A172 (cell line): ENCODE results near the gene SYT9. TPM values are rescaled to one million over a fixed set of nuclear protein-coding genes. Genes with fewer than 3 reads are reported as not detected.
"Not testable (repeated sequence)": the region's sequence is repeated elsewhere in the genome, so short reads cannot be mapped to it uniquely, and the experiment has no call there.

ENCODE experiments used
- DNase-seq: peaks from one replicate; pipeline ENCODE4 v3.0.0-alpha.2; 2015; ENCODE audit warnings: low spot score
- total RNA-seq: library from RNA; depleted of rRNA; stranded (reverse); fragments of >200 nt; shearing (Covaris generic); gene quantifications from 2 replicates; pipeline ENCODE4 v1.2.3, GENCODE V29; 2014; rRNA removed

Gene SYT9
- total RNA-seq, 1 experiment from 2014 or later = not detected

- no peak for DNase-seq
Observed at GRCh38 chr11:7506243-7506642, 254.5 kb downstream of the SYT9 start.

GRCh38 chr11:7508087-7508486 lies 256.4 kb downstream of the SYT9 start:
- DNase-seq = no peak

GRCh38 chr11:7509966-7510365 lies 258.3 kb downstream of the SYT9 start:
- DNase-seq = no peak

GRCh38 chr11:7511401-7511800 lies 259.7 kb downstream of the SYT9 start:
- no peak for DNase-seq

GRCh38 chr11:7512525-7513233 lies 261.0 kb downstream of the SYT9 start:
- no peak for DNase-seq

GRCh38 chr11:7513234-7514098 lies 261.8 kb downstream of the SYT9 start, which contains the start of gene PPFIBP2:
Gene PPFIBP2, plus strand, starts transcription at chr11:7513999. Its CDS starts 35,477 bp downstream, at chr11:7549476.
- peak; percentile 26 for DNase-seq

- no peak for DNase-seq
Observed at GRCh38 chr11:7514099-7514591, 262.4 kb downstream of the SYT9 start.

GRCh38 chr11:7515447-7515886 lies 263.8 kb downstream of the SYT9 start:
- no peak for DNase-seq

- DNase-seq = no peak
Observed at GRCh38 chr11:7516475-7516874, 264.8 kb downstream of the SYT9 start.

- DNase-seq = not testable (repeated sequence)
Observed at GRCh38 chr11:7517743-7518142, 266.0 kb downstream of the SYT9 start.

Other genes starting within 250 kb of the SYT9 start
- gene ZNF214, start 231.6 kb upstream of the SYT9 start, total RNA-seq = 1.8 and 2.3 TPM in 2 replicates
- 0.02 TPM in 1 of 2 replicates, not detected in the other for gene NLRP14, start 231.4 kb upstream of the SYT9 start, total RNA-seq
- gene RBMXL2, start 162.9 kb upstream of the SYT9 start, total RNA-seq = not detected in 2 replicates
- 0.96 TPM in 1 of 2 replicates, not detected in the other for gene OLFML1, start 233.6 kb downstream of the SYT9 start, total RNA-seq